HCT116 (cell line): ENCODE measurements around the gene LHCGR. TPM values are rescaled to one million over a fixed set of nuclear protein-coding genes. Genes with fewer than 3 reads are reported as not detected.

ENCODE experiments used
- ATAC-seq: fragments of 200-7000 bp; cut with Tn5 transposase; 2 replicates; pipeline ENCODE4 v1.9.1; 2020; ENCODE audit warnings: mild to moderate bottlenecking, moderate library complexity
- BruUV-seq: library from RNA; stranded (reverse); fragments of 400-500 nt; replicated peaks from 2 replicates; lab custom pipeline; 2021; lab: Mats Ljungman, UMichigan
- CTCF ChIA-PET: fragments of 300-600 bp; sonication (Branson Sonifier 250); formaldehyde crosslinking; loops from one replicate; lab custom pipeline; 2021; ENCODE audit warnings: antibody characterized with exemption; lab: Charles Lee
- POLR2A ChIA-PET: fragments of 300-600, 350-600 bp; sonication (Branson Sonifier 250); formaldehyde crosslinking; loops from one replicate; lab custom pipeline; 2021; ENCODE audit warnings: antibody characterized with exemption; lab: Charles Lee
- RAD21 ChIA-PET, 2 experiments: fragments of 300-600 bp; sonication (Branson Sonifier 250); formaldehyde crosslinking; loops; one replicate each; lab custom pipeline; 2023; ENCODE audit warnings: low total read pairs in 2 of 2; ENCODE audit not compliant: uncharacterized antibody in 2 of 2, unreplicated experiment in 2 of 2, low non-redundant PET in 1 of 2; lab: Charles Lee
- DNase-seq: peaks from one replicate; pipeline ENCODE4 v3.0.0-alpha.2; 2010; ENCODE audit warnings: low read depth, low spot score
- H2AFZ ChIP-seq: fragments of 200-600 bp; shearing (Covaris generic), sonication (generic); 2 replicates; pipeline ENCODE4 v1.6.1; 2017; ENCODE audit warnings: low read depth, mixed run types, mixed read lengths, antibody characterized with exemption, low read length; ENCODE audit not compliant: poor library complexity, severe bottlenecking
- H3K27ac ChIP-seq: 2 replicates; pipeline ENCODE4 v1.5.1; 2012; ENCODE audit warnings: low read depth, low read length
- H3K27me3 ChIP-seq: fragments of 200-600 bp; sonication (generic); 2 replicates; pipeline ENCODE4 v1.6.1; 2016; ENCODE audit warnings: mixed run types, low read length, mixed read lengths; ENCODE audit not compliant: insufficient read depth
- H3K36me3 ChIP-seq, 2 experiments: fragments of 200-500 bp in 1 of 2; fragments of 200-600 bp in 1 of 2; sonication (Bioruptor generic) in 1 of 2; sonication (generic) in 1 of 2; 2 replicates each; pipeline versions ENCODE4 v1.5.1 to v1.6.1; 2014 to 2016; ENCODE audit warnings: low read length in 2 of 2, inconsistent platforms in 1 of 2, mixed read lengths in 1 of 2, mixed run types in 1 of 2; ENCODE audit not compliant: insufficient read depth in 2 of 2, control insufficient read depth in 1 of 2
- H3K4me1 ChIP-seq, 2 experiments: fragments of 200-600 bp in 1 of 2; sonication (generic) in 1 of 2; 2 replicates each; pipeline versions ENCODE4 v1.5.1 to v1.6.1; 2012 to 2017; ENCODE audit warnings: low read length in 2 of 2, inconsistent platforms in 1 of 2, mild to moderate bottlenecking in 1 of 2, mixed read lengths in 1 of 2, mixed run types in 1 of 2, moderate library complexity in 1 of 2; ENCODE audit not compliant: insufficient read depth in 2 of 2, control insufficient read depth in 1 of 2
- H3K4me2 ChIP-seq: fragments of 200-600 bp; sonication (generic); 2 replicates; pipeline ENCODE4 v1.6.1; 2017; ENCODE audit warnings: mixed run types, low read length, mixed read lengths
- H3K4me3 ChIP-seq, 2 experiments: fragments of 200-600 bp in 1 of 2; sonication (generic) in 1 of 2; replicated peaks in 1 of 2; 2 replicates each; pipeline ENCODE4 v1.5.1; 2011 to 2016; ENCODE audit warnings: low read length in 2 of 2, control low read depth in 1 of 2, low read depth in 1 of 2, mild to moderate bottlenecking in 1 of 2, mixed read lengths in 1 of 2, mixed run types in 1 of 2
- H3K79me2 ChIP-seq: fragments of 200-600 bp; sonication (generic); 2 replicates; pipeline ENCODE4 v1.6.1; 2017; ENCODE audit warnings: mild to moderate bottlenecking, mixed run types, low read length, moderate library complexity, mixed read lengths; ENCODE audit not compliant: insufficient read depth
- H3K9ac ChIP-seq: fragments of 200-600 bp; sonication (generic); 2 replicates; pipeline ENCODE4 v1.6.1; 2016; ENCODE audit warnings: low read length, mixed read lengths
- H3K9me2 ChIP-seq: fragments of 200-600 bp; sonication (generic), shearing (Covaris generic); 2 replicates; pipeline ENCODE4 v1.6.1; 2017; ENCODE audit warnings: mixed run types, mild to moderate bottlenecking, moderate library complexity; ENCODE audit not compliant: insufficient read depth
- H3K9me3 ChIP-seq, 2 experiments: fragments of 200-500 bp in 1 of 2; fragments of 200-600 bp in 1 of 2; sonication (Bioruptor generic) in 1 of 2; sonication (generic) in 1 of 2; 2 replicates each; pipeline ENCODE4 v1.6.1; 2014 to 2017; ENCODE audit warnings: low read length in 2 of 2, mixed read lengths in 2 of 2, inconsistent platforms in 1 of 2, low read depth in 1 of 2, mild to moderate bottlenecking in 1 of 2, mixed run types in 1 of 2, moderate library complexity in 1 of 2; ENCODE audit not compliant: control insufficient read depth in 1 of 2, insufficient read depth in 1 of 2
- H4K20me1 ChIP-seq: fragments of 200-600 bp; sonication (generic), shearing (Covaris generic); 2 replicates; pipeline ENCODE4 v1.6.1; 2017; ENCODE audit warnings: mixed run types, mild to moderate bottlenecking, moderate library complexity; ENCODE audit not compliant: insufficient read depth
- ATF3 ChIP-seq: IDR thresholded peaks from 2 replicates; pipeline ENCODE4 v1.6.1; 2012
- CBX3 ChIP-seq: IDR thresholded peaks from 2 replicates; pipeline ENCODE4 v1.6.1; 2012; ENCODE audit warnings: low read depth
- CEBPB ChIP-seq: IDR thresholded peaks from 2 replicates; pipeline ENCODE4 v1.6.1; 2012; ENCODE audit warnings: low read depth
- EGR1 ChIP-seq: IDR thresholded peaks from 2 replicates; pipeline ENCODE4 v1.6.1; 2012; ENCODE audit warnings: low read depth
- ELF1 ChIP-seq: IDR thresholded peaks from 2 replicates; pipeline ENCODE4 v1.6.1; 2012; ENCODE audit warnings: low read depth, borderline replicate concordance
- EZH2 ChIP-seq: fragments of 200-600 bp; sonication (generic); IDR thresholded peaks from 2 replicates; pipeline ENCODE4 v1.6.1; 2017; ENCODE audit warnings: antibody characterized with exemption, mixed run types
- POLR2A ChIP-seq: IDR thresholded peaks from 2 replicates; pipeline ENCODE4 v1.7.0; 2011; ENCODE audit warnings: borderline replicate concordance; ENCODE audit not compliant: insufficient read depth, insufficient read length; ENCODE audit errors: extremely low read depth
- POLR2AphosphoS5 ChIP-seq: IDR thresholded peaks from 2 replicates; pipeline ENCODE4 v1.6.1; 2011; ENCODE audit warnings: mild to moderate bottlenecking, low read depth, low read length, moderate library complexity
- RAD21 ChIP-seq: IDR thresholded peaks from 2 replicates; pipeline ENCODE4 v1.6.1; 2012; ENCODE audit warnings: low read depth, mild to moderate bottlenecking
- SIN3A ChIP-seq: IDR thresholded peaks from 2 replicates; pipeline ENCODE4 v1.6.1; 2012; ENCODE audit warnings: low read depth
- SRF ChIP-seq: IDR thresholded peaks from 2 replicates; pipeline ENCODE4 v1.6.1; 2012; ENCODE audit warnings: low read depth
- TCF7L2 ChIP-seq: IDR thresholded peaks from 2 replicates; pipeline ENCODE4 v1.7.0; 2011; ENCODE audit warnings: borderline replicate concordance, inconsistent platforms; ENCODE audit not compliant: insufficient read depth, insufficient read length; ENCODE audit errors: extremely low read depth
- YY1 ChIP-seq: IDR thresholded peaks from 2 replicates; pipeline ENCODE4 v1.6.1; 2011; ENCODE audit warnings: low read length, low read depth, moderate library complexity, mild to moderate bottlenecking; ENCODE audit not compliant: insufficient replicate concordance; ENCODE audit errors: extremely low read depth
- ZBTB33 ChIP-seq: IDR thresholded peaks from 2 replicates; pipeline ENCODE4 v1.6.1; 2011; ENCODE audit warnings: mild to moderate bottlenecking, low read length, moderate library complexity; ENCODE audit not compliant: insufficient replicate concordance; ENCODE audit errors: extremely low read depth
- ZFX ChIP-seq: fragments of 450-650 bp; IDR thresholded peaks from 2 replicates; pipeline ENCODE4 v1.6.1; 2017
- ZNF274 ChIP-seq: fragments of 200-500 bp; sonication (Bioruptor generic); IDR thresholded peaks from 2 replicates; pipeline ENCODE4 v1.6.1; 2014; ENCODE audit warnings: mild to moderate bottlenecking, low read depth, low read length, inconsistent platforms
- intact Hi-C: fragments of 100-400 bp; cut with micrococcal nuclease; formaldehyde crosslinking; loops from 2 replicates; pipeline ENCODE4 v1.10.0; 2022
- total RNA-seq: library from RNA; stranded (reverse); gene quantifications from one replicate; pipeline ENCODE4 v1.2.1, GENCODE V29; 2021; ENCODE audit not compliant: unreplicated experiment

Gene LHCGR
- total RNA-seq, 1 experiment from 2014 or later = not detected

- H3K9ac ChIP-seq = no peak overlapping the region
- no peak overlapping the region for H3K4me2 ChIP-seq
- no peak for TF ChIP-seq ZFX
- no peak for TF ChIP-seq TCF7L2
- TF ChIP-seq SIN3A = no peak
- TF ChIP-seq ATF3 = no peak
- TF ChIP-seq POLR2AphosphoS5 = no peak
- no peak for TF ChIP-seq YY1
- no peak for TF ChIP-seq POLR2A
- TF ChIP-seq CEBPB = no peak
- ChIA-PET CTCF (no interaction called here), POLR2A (no interaction called here), RAD21 (no interaction called here)
- no peaks in the 10 kb centered on the region for H3K9me2 ChIP-seq
- H3K36me3 ChIP-seq = no peaks in the 10 kb centered on the region
- H3K27me3 ChIP-seq = peaks cover 13% of the 10 kb centered on the region; the same call in 1 of the 2 replicates
- no peak for DNase-seq
- ATAC-seq = no peak
- no TSS peak for BruUV-seq
- H3K79me2 ChIP-seq = no peaks in the 10 kb centered on the region
- H3K9me3 ChIP-seq = no peaks in the 10 kb centered on the region
- no peaks in the 10 kb centered on the region for H3K4me1 ChIP-seq
- H3K27ac ChIP-seq = no peak overlapping the region
- no peak overlapping the region for H3K4me3 ChIP-seq
- H2AFZ ChIP-seq = no peak overlapping the region
- no peaks in the 10 kb centered on the region for H4K20me1 ChIP-seq
- intact Hi-C loops = no loop called here
Observed at GRCh38 chr2:48696881-48697280, 58.6 kb downstream of the LHCGR start.

- Histone ChIP-seq H3K4me3 (no peak overlapping the region), H2AFZ (no peak overlapping the region), H3K9ac (no peak overlapping the region), H3K27me3 (peaks cover 6% of the 10 kb centered on the region; the same call in 1 of the 2 replicates), H3K9me2 (no peaks in the 10 kb centered on the region), H3K36me3 (no peaks in the 10 kb centered on the region), H3K4me2 (no peak overlapping the region), H3K79me2 (no peaks in the 10 kb centered on the region), H3K27ac (no peak overlapping the region), H3K4me1 (no peaks in the 10 kb centered on the region), H3K9me3 (no peaks in the 10 kb centered on the region), H4K20me1 (no peaks in the 10 kb centered on the region)
- TF ChIP-seq EGR1 = no peak
- no peak for TF ChIP-seq ZNF274
- TF ChIP-seq ZFX = no peak
- no peak for TF ChIP-seq EZH2
- TF ChIP-seq ELF1 = no peak
- no peak for TF ChIP-seq ZBTB33
- no peak for TF ChIP-seq CBX3
- TF ChIP-seq SRF = no peak
- TF ChIP-seq RAD21 = no peak
- TF ChIP-seq SIN3A = no peak
- CTCF ChIA-PET = no interaction called here
- POLR2A ChIA-PET = no interaction called here
- ATAC-seq = no peak
- RAD21 ChIA-PET = no interaction called here
- no peak for DNase-seq
- BruUV-seq = no TSS peak
- intact Hi-C loops = no loop called here
Observed at GRCh38 chr2:48695991-48696390, 59.5 kb downstream of the LHCGR start.
